ENCODE data around the gene OR4P4.

The OR4P4 gene

GRCh38 chr11:55634813-55635212 lies at the start of gene OR4P4:
OR4P4 (plus strand) TSS chr11:55635113.
- DNase-seq (ENCODE audit: low read depth) = no peak

GRCh38 chr11:55607545-55607944 lies 27.4 kb upstream of the OR4P4 start, which contains the start of gene OR4C11:
OR4C11 (minus strand) TSS chr11:55607645; CDS start chr11:55604373, 3,272 bp downstream.
- DNase-seq (ENCODE audit: low read depth) = no peak

GRCh38 chr11:55624531-55624930 lies 10.4 kb upstream of the OR4P4 start:
- no peak for DNase-seq (ENCODE audit: low read depth)

- DNase-seq (ENCODE audit: low read depth) = no peak
Measured at GRCh38 chr11:55648027-55648426, 13.1 kb downstream of the OR4P4 start, which contains the start of gene OR4S2. OR4S2 (plus strand) TSS chr11:55648327; CDS start chr11:55650904, 2,577 bp downstream.

- no peak for DNase-seq (ENCODE audit: low read depth)
Measured at GRCh38 chr11:55652560-55652959, 17.6 kb downstream of the OR4P4 start.

- no peak for DNase-seq (ENCODE audit: low read depth)
Measured at GRCh38 chr11:55655096-55655495, 20.2 kb downstream of the OR4P4 start.

- no peak for DNase-seq (ENCODE audit: low read depth)
Measured at GRCh38 chr11:55658031-55658573, 23.2 kb downstream of the OR4P4 start.

- DNase-seq (ENCODE audit: low read depth) = no peak
Measured at GRCh38 chr11:55658608-55659007, 23.7 kb downstream of the OR4P4 start.

- no peak for DNase-seq (ENCODE audit: low read depth)
Measured at GRCh38 chr11:55661901-55662300, 27.0 kb downstream of the OR4P4 start, which contains the start of gene OR4C6. OR4C6 (plus strand) TSS chr11:55662201; CDS start chr11:55665167, 2,966 bp downstream.

GRCh38 chr11:55669376-55669775 lies 34.5 kb downstream of the OR4P4 start:
- DNase-seq (ENCODE audit: low read depth) = no peak

GRCh38 chr11:55673860-55674259 lies 38.9 kb downstream of the OR4P4 start:
- DNase-seq (ENCODE audit: low read depth) = no peak
